Measurements from ENCODE around the gene CACHD1. TPM values are rescaled to one million over a fixed set of nuclear protein-coding genes. Genes with fewer than 3 reads are reported as not detected.

CACHD1 gene
- total RNA-seq, 1 experiment from 2014 or later = 5.3 TPM

DNA sequence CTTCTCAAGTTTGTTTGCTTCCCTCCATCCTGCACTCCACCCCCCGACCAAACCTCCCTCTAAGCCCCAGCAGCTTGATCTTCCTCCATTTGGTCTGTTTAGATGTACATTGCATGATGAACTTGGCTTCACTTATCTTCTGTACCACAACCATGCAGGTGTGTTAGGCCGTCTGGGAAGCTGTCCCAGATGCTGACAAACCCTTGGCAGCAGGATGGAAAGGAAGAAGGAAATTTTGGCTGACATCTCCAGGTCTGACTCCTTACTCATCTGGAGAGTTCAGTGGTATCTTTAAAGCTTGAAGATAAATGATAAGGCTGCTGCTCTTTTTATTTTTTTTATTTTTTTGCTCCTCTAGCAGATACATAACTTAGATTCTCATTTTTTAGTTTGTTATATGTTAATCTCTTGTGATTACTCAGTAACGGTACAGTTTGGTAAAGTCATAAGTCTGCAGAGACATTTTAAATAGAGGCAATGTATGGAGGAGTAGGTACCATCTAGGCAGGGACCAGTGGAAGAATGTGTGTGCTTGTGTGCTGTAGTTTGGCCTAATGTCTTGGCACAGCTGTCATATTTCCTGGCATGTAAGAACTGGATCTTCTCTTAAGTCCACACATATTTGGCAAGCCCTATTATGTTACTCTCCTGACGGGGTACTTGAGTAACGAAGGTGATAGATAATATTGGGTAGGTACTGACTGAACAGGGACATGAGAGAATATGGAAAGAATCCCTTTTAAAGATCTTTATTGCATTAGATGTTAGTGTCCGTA is 79.7 kb downstream of the CACHD1 start:
- no peak for DNase-seq (ENCODE audit: low read depth)

GRCh38 chr1:64550510-64550909 is 80.6 kb downstream of the CACHD1 start:
- no peak for DNase-seq (ENCODE audit: low read depth)

GRCh38 chr1:64550946-64551605 is 81.1 kb downstream of the CACHD1 start:
- DNase-seq (ENCODE audit: low read depth) = no peak

- no peak for DNase-seq (ENCODE audit: low read depth)
Observed at GRCh38 chr1:64553285-64553684, 83.4 kb downstream of the CACHD1 start.

- DNase-seq (ENCODE audit: low read depth) = no peak
Observed at GRCh38 chr1:64555947-64556346, 86.0 kb downstream of the CACHD1 start.

DNA sequence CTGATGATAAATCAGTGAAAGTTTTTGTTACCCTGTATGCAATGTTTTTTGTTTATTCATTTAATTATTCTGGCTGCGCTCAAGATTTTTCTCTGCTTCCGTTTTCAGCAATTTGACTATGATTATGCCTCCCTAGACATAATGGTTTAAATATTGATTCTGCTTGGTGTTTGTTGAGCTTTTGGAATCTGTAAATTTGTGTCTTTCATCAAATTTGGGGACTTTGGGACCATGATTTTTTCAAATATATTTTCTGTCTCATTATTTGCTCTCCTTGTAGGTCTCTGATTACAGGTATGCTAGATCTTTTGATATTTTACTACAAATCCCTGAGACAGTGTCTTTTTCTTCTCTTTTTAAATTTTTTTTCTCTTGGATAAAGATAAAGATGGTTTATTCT is 92.1 kb downstream of the CACHD1 start:
- DNase-seq (ENCODE audit: low read depth) = no peak

GRCh38 chr1:64563958-64564565 is 94.1 kb downstream of the CACHD1 start:
- no peak for DNase-seq (ENCODE audit: low read depth)

DNA sequence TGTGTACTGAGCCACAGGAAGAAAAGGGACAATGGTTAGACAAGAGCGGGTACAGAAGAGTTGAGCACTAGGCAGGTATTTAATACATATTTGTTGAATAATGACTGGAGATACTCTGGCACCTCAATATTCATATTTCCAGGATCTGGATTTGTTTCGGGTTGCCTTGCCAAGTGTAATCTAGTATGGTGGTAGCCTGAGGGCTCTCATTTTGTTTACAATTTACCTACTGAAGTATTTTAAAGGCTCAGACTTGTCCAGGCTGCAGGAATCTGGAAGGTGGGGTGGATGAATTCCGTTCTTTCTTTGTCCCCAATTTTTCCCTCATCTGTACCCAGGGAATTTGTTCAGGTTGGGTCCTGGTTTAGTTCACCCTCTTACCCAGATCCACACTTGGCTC is 95.0 kb downstream of the CACHD1 start:
- no peak for DNase-seq (ENCODE audit: low read depth)

GRCh38 chr1:64567426-64568170 is 97.7 kb downstream of the CACHD1 start:
- no peak for DNase-seq (ENCODE audit: low read depth)

DNA sequence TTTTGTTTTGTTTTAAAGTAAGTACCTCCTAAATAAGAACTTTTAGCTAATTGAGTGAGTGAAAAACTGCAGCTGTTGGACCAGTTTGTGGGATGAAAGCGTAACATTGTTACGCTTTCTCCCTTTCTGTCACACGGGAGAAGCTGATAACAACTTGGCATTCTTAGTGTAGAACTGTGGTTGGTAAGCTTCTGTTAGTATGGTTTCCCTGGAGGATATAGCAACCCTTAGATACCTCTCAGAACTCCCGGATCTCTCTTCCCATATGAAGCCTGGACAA is 98.2 kb downstream of the CACHD1 start:
- DNase-seq (ENCODE audit: low read depth) = no peak

- DNase-seq (ENCODE audit: low read depth) = no peak
Observed at GRCh38 chr1:64569411-64569810, 99.5 kb downstream of the CACHD1 start.

DNA sequence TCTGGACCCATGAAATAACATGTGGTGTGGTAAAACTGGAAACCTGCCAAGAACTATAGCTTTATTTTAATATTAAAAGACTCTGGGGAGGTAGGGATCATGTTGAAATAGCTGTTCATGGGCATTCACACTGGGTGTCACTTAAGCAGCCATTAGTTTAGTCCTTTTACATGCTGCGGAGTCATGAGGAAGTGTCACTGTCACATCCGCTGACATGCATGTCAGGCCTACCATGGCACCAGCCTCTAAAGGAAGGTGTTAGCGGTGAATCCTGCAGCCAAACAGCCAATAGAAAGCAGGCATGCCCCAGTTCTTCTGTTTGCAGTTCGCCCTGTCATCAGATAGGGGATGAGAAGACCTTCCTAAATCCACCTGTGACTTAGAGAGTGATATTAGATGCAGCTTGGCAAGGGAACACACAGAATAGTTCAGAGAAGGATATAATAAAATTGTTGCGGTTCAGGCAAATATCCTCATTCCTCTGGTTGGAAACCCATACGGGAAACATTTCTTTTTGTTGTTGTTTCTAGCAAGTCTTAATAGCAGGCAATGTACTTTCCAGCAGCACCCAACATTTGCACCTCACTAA is 100.4 kb downstream of the CACHD1 start:
- DNase-seq (ENCODE audit: low read depth) = no peak

GRCh38 chr1:64572222-64572900 is 102.4 kb downstream of the CACHD1 start:
- DNase-seq (ENCODE audit: low read depth) = no peak

DNA sequence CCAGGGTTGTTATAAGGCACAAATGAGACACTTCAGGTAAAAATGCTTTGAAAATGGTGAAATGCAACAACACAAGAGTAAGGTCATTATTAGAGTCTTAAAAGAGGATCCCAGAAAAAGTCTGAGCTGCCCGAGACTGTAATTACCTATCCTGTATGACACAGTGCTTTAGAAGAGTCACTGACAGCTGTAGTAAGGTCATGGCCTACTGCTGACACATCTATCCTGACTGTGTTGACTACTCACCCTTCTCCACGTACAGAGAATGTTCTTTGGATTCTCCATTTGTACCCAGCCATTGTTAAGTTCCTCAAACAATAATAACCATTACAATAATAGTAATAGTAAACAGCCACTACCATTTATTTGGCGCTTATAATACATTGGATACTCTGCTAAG is 104.4 kb downstream of the CACHD1 start:
- DNase-seq (ENCODE audit: low read depth) = peak; percentile 30

DNA sequence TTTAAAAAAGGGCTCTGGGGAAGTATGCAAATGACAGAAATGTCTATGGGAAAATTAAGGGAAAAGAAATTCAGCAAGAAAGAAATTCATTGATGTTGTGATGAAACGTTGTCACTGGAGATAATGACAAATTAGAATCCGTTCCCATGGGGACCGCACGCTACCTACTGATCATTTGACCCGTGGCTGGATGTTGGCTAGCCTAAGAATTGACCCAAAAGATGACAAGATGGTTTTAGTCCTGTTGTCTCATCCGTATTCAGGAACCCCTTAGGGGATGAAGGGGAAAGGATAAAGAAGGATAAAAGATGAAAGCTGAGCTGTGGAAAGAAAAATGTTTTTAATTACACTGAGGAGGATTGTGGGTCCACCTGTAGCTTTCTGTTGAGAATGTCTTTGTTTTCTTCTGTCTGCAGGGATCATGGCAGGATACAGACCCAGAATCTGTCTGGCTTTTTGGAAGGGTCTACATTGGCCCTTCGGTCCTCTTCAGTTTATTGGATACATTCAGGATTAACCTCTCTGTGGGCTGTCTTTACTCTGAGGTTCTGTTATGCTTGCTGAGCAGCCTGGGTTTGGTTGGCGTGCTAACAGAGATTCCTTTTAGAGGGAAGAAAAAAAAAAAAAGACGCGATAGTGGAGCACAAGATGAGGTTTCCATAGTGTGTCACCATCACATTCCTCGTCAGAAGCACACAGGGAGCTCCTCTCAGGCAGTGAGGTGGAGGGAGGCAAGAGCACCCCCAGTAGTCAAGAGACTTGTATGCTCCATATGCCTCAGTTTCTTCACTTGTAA is 106.2 kb downstream of the CACHD1 start:
- DNase-seq (ENCODE audit: low read depth) = no peak

- DNase-seq (ENCODE audit: low read depth) = no peak
Observed at GRCh38 chr1:64578270-64578973, 108.5 kb downstream of the CACHD1 start.

- DNase-seq (ENCODE audit: low read depth) = no peak
Observed at GRCh38 chr1:64579767-64580166, 109.8 kb downstream of the CACHD1 start.

DNA sequence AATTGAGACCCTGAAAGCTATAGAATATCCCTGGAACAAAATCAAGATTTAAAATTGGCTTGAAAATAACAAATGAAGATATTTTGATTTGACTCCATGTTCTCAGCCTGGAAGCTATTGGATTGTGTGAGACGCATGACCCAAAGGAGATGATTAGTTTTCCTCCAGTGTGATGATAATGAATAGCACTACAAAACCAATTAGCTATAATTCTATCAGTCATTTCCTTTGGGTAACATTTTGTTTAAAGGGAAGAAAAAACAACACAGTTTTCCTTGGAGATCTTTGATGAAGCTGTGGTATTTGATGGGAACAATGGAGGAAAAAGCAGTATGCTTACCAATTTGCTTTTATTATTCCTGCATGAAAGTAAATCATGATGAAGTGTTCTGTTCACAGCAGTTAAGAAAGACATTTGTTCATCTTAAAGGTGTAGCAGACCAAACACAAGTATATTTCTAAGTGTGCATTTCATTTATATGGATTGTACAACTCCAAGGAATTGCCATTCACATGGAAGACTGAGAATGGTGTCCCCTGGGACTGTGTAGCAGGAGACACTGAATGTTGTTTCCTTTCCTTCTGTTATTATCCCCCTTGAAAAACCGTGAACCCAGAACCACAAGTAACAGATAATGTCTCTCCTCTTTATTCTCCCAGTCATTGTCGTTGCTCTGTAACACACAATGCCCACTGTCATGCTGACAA is 111.4 kb downstream of the CACHD1 start:
- no peak for DNase-seq (ENCODE audit: low read depth)

DNA sequence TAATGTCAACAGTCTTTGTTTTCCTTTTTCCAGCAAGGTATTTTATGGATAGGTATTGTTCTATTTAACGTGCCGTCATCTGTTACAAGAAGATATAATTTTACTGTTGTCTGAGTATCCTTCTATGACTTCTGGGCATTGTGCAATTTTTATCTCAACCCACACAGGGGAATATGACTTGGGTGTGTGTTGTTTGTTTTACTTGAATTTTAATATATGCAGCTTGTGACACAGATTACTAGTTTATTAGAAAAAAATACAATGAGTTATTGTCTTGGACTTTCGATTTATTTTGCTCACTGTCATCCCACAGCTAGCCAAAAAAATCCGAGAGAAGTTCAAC is 111.9 kb downstream of the CACHD1 start:
- DNase-seq (ENCODE audit: low read depth) = no peak

GRCh38 chr1:64584479-64584878 is 114.5 kb downstream of the CACHD1 start:
- no peak for DNase-seq (ENCODE audit: low read depth)

All from Daoy (cell line).